ENCODE results near the gene TRAPPC3L. TPM values are rescaled to one million over a fixed set of nuclear protein-coding genes. Genes with fewer than 3 reads are reported as not detected.
A peak's percentile ranks its signal among the peaks of the same experiment; 100 is the strongest.

The TRAPPC3L gene
- total and polyA plus RNA-seq, 2 of the 13 experiments (the other 11 are each of a cell fraction or from before 2014, with no cell fraction given): not detected

DNA sequence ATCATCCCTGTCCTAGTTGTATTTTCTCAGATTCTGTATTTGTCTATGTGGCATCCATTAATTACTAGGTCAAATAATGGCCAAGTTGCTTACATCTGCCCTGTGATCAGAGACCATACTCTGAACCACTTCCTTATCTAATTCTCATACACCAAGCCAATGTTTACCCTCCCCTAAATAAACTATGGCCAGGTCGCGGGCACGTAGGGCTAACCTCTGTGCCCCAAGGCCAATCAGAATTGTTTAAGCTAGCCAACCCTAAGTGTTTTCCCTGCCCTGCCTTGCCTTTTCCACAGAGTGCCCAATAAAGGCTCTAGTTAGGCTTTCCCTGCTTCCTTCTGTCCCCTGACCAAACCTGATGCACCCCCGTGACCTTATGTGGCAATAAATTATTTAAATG, 5.3 kb upstream of the TRAPPC3L start (continued):
- TF ChIP-seq KIAA2018 (CRISPR knock-in tag; IDR thresholded peaks at IDR 0.05; ENCODE audit: borderline replicate concordance) (no peak), ZMYM4 (CRISPR knock-in tag; IDR thresholded peaks at IDR 0.05) (peak; percentile 94), ZFX (CRISPR knock-in tag; IDR thresholded peaks at IDR 0.05; ENCODE audit: low read depth) (no peak; the same call in 1 of the 2 replicates), FOSL2 (CRISPR knock-in tag; IDR thresholded peaks at IDR 0.05) (peak; percentile 21; the same call in 1 of the 2 replicates), TOE1 (CRISPR knock-in tag; IDR thresholded peaks at IDR 0.05) (no peak), ZNF256 (CRISPR knock-in tag; conservative IDR thresholded peaks at IDR 0.05) (no peak), GMEB1 (CRISPR knock-in tag; IDR thresholded peaks at IDR 0.05; ENCODE audit: borderline replicate concordance) (peak; percentile 31; the same call in 1 of the 2 replicates), MTF1 (CRISPR knock-in tag; IDR thresholded peaks at IDR 0.05) (no peak), ZFP1 (CRISPR knock-in tag; IDR thresholded peaks at IDR 0.05) (no peak), ZNF691 (CRISPR knock-in tag; IDR thresholded peaks at IDR 0.05; ENCODE audit: borderline replicate concordance, low read depth) (no peak), SETDB1 (CRISPR knock-in tag; IDR thresholded peaks at IDR 0.05; ENCODE audit: borderline replicate concordance) (no peak), THAP11 (CRISPR knock-in tag; IDR thresholded peaks at IDR 0.05) (no peak), ZNF878 (CRISPR knock-in tag; IDR thresholded peaks at IDR 0.05) (no peak), ZNF234 (CRISPR knock-in tag; conservative IDR thresholded peaks at IDR 0.05) (no peak), ZZZ3 (CRISPR knock-in tag; IDR thresholded peaks at IDR 0.05; ENCODE audit: borderline replicate concordance) (no peak), ZNF766 (CRISPR knock-in tag; IDR thresholded peaks at IDR 0.05; ENCODE audit: borderline replicate concordance) (no peak), ZNF549 (CRISPR knock-in tag; IDR thresholded peaks at IDR 0.05) (no peak), PRPF4 (IDR thresholded peaks at IDR 0.05; ENCODE audit: low read depth, low read length, poor library complexity, severe bottlenecking) (no peak)
- TF ChIP-seq, protein P1, sequence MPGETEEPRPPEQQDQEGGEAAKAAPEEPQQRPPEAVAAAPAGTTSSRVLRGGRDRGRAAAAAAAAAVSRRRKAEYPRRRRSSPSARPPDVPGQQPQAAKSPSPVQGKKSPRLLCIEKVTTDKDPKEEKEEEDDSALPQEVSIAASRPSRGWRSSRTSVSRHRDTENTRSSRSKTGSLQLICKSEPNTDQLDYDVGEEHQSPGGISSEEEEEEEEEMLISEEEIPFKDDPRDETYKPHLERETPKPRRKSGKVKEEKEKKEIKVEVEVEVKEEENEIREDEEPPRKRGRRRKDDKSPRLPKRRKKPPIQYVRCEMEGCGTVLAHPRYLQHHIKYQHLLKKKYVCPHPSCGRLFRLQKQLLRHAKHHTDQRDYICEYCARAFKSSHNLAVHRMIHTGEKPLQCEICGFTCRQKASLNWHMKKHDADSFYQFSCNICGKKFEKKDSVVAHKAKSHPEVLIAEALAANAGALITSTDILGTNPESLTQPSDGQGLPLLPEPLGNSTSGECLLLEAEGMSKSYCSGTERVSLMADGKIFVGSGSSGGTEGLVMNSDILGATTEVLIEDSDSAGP (CRISPR knock-in tag; IDR thresholded peaks at IDR 0.05; ENCODE audit: borderline replicate concordance): no peak

Measured in HepG2 (cell line).